ENCODE measurements around the gene EFCAB7.

DNA sequence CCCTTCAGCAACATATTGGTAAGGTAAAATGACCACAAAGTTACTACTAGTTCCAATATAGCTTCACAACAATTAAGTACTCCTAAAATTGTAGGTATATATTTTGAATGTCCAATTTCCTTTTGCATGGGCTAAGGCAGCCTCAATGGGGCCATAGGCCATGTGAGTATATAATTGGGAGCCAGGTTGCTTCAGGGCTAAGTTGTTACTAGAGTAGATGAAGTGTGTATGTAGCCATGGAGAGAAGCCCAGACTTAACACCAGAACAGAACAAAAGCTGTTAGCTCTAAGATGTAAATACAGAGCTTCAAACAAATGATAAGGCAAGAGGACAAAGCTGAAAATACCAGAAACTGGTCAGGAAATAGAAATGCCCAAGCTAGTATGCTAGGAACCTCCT, 16.5 kb upstream of the EFCAB7 start:
- TF ChIP-seq, protein P1, sequence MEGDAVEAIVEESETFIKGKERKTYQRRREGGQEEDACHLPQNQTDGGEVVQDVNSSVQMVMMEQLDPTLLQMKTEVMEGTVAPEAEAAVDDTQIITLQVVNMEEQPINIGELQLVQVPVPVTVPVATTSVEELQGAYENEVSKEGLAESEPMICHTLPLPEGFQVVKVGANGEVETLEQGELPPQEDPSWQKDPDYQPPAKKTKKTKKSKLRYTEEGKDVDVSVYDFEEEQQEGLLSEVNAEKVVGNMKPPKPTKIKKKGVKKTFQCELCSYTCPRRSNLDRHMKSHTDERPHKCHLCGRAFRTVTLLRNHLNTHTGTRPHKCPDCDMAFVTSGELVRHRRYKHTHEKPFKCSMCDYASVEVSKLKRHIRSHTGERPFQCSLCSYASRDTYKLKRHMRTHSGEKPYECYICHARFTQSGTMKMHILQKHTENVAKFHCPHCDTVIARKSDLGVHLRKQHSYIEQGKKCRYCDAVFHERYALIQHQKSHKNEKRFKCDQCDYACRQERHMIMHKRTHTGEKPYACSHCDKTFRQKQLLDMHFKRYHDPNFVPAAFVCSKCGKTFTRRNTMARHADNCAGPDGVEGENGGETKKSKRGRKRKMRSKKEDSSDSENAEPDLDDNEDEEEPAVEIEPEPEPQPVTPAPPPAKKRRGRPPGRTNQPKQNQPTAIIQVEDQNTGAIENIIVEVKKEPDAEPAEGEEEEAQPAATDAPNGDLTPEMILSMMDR (IDR thresholded peaks at IDR 0.05 in 4 of 5, conservative IDR thresholded peaks at IDR 0.05 in 1 of 5), result no peak
- no peak for TF ChIP-seq POLR2A (IDR thresholded peaks at IDR 0.05)

Measured in gastrocnemius medialis (tissue), 4 donors.